ENCODE data around the gene CD37. TPM values are rescaled to one million over a fixed set of nuclear protein-coding genes. Genes with fewer than 3 reads are reported as not detected.
"Not testable (repeated sequence)": the region's sequence is repeated elsewhere in the genome, so short reads cannot be mapped to it uniquely, and the experiment has no call there.

The CD37 gene, protein sequence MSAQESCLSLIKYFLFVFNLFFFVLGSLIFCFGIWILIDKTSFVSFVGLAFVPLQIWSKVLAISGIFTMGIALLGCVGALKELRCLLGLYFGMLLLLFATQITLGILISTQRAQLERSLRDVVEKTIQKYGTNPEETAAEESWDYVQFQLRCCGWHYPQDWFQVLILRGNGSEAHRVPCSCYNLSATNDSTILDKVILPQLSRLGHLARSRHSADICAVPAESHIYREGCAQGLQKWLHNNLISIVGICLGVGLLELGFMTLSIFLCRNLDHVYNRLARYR
- total RNA-seq: 21.3 TPM

- ATAC-seq (no peak), DNase-seq (ENCODE audit: low spot score) (peak; percentile 55)
- intact Hi-C loops (cut with DNase I): no loop called here
Measured at GRCh38 chr19:49335071-49335783, at the start of gene CD37. Gene CD37, plus strand, starts transcription at chr19:49335406. Its CDS starts 135 bp downstream, at chr19:49335541.

DNA sequence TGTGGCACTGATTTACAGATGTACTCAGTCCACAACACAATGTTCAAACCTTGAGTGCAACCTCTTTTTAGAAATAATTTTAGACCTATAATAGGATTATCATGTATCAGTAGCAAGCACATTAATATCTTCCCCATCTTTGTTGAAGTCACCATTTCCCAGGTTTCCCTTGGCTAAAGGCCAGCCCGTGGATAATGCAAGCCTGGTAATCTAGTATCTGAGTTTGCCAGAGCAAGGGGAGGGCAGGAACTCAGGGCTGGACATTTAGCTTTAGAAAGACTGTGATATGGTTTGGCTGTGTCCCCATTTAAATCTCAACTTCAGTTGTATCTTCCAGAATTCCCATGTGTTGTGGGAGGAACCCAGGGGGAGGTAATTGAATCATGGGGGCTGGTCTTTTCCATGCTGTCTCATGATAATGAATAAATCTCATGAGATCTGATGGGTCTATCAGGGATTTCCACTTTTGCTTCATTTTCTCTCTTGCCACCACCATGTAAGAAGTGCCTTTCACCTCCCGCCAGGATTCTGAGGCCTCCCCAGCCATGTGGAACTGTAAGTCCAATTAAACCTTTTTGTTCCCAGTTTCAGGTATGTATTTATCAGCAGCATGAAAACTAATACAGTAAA, 48.0 kb upstream of the CD37 start:
- intact Hi-C loops (cut with DNase I): no loop called here
- ATAC-seq (no peak), DNase-seq (ENCODE audit: low spot score) (no peak)

GRCh38 chr19:49288205-49288604, 47.0 kb upstream of the CD37 start:
- ATAC-seq; intact Hi-C loops (cut with DNase I); DNase-seq (ENCODE audit: low spot score): not testable (repeated sequence)

GRCh38 chr19:49289286-49289685, 45.9 kb upstream of the CD37 start:
- ATAC-seq; intact Hi-C loops (cut with DNase I); DNase-seq (ENCODE audit: low spot score): not testable (repeated sequence)

- intact Hi-C loops (cut with DNase I): no loop called here
- DNase-seq (ENCODE audit: low spot score) (no peak), ATAC-seq (no peak)
Measured at GRCh38 chr19:49290517-49290916, 44.7 kb upstream of the CD37 start.

GRCh38 chr19:49294401-49294800, 40.8 kb upstream of the CD37 start:
- ATAC-seq (no peak), DNase-seq (ENCODE audit: low spot score) (no peak)
- intact Hi-C loops (cut with DNase I): no loop called here

DNA sequence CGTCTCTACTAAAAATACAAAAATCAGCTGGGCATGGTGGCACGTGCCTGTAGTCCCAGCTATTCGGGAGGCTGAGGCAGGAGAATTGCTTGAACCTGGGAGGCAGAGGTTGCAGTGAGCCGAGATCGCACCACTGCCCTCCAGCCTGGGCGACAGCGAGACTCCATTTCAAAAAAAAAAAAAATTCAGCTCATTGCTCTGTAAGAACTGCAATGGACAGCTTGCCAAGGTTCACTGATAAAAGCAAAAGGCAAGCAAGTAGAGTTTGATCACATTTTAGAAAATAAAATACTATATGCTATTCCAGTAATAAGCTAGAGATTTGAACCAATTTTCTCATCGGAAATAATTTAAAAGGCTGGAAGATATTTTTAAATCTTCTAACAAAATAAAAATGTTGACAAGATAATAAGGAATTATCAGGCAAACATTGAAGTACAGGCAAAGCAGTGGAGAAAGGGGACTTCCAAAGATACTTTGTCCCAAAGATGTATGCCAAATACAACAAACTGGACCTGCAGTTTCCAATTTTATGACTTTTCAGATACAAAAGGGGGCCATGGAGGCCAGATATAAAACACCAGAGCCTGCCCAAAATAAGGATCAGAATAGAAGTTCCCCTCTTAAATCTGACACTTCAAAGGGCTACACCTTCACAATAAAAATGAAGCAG, 39.9 kb upstream of the CD37 start:
- DNase-seq (ENCODE audit: low spot score) (no peak), ATAC-seq (no peak)
- intact Hi-C loops (cut with DNase I): no loop called here

DNA sequence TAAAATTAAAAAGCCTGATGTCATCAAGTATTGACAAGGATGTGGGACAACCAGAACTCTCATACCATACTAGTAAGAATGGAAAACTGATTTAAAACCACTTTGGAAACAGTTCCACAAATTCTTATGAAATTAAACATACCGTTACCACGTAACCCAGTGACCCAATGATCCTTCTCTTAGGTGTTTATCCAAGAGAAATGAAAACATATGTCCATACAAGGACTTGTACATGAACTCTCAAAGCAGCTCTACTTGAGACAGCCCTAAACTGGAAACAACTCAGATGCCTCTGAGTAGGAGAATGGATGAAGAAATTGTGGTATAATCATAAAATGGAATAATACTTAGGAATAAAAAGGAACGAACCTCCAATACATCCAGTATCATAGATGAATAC, 37.8 kb upstream of the CD37 start:
- no peak for DNase-seq (ENCODE audit: low spot score)
- no peak for ATAC-seq
- intact Hi-C loops (cut with DNase I): no loop called here

GRCh38 chr19:49298653-49299052, 36.6 kb upstream of the CD37 start:
- DNase-seq (ENCODE audit: low spot score); intact Hi-C loops (cut with DNase I); ATAC-seq: not testable (repeated sequence)

GRCh38 chr19:49301165-49301865, 33.9 kb upstream of the CD37 start:
- ATAC-seq (peak; percentile 68), DNase-seq (ENCODE audit: low spot score) (peak; percentile 82)
- intact Hi-C loops (cut with DNase I): no loop called here

GRCh38 chr19:49301866-49302252, 33.3 kb upstream of the CD37 start:
- intact Hi-C loops (cut with DNase I): no loop called here
- DNase-seq (ENCODE audit: low spot score): no peak
- ATAC-seq: no peak

- ATAC-seq; DNase-seq (ENCODE audit: low spot score); intact Hi-C loops (cut with DNase I): not testable (repeated sequence)
Measured at GRCh38 chr19:49306734-49307133, 28.5 kb upstream of the CD37 start.

- intact Hi-C loops (cut with DNase I): no loop called here
- no peak for ATAC-seq
- no peak for DNase-seq (ENCODE audit: low spot score)
Measured at GRCh38 chr19:49309087-49309486, 26.1 kb upstream of the CD37 start.

DNA sequence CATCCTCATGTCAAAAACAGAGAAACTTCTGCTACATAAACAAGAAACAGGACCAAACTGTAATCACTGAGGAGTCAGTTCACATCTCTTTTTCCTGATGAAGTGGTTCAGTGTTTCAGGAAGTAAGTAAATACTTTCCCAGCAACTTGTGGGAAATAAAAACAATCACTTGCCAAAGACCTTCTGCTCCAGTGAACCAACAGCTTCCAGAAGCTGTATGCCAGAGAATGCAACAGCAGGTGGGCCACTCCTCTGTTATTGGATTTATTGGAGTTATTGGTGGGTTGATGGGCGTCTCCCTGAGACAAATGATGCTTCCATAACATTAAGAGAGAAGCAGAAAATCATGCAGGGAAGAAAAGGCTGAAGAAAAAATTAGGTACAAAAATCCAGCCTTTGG, 20.1 kb upstream of the CD37 start:
- intact Hi-C loops (cut with DNase I): no loop called here
- ATAC-seq: no peak
- no peak for DNase-seq (ENCODE audit: low spot score)

- intact Hi-C loops (cut with DNase I): no loop called here
- DNase-seq (ENCODE audit: low spot score): no peak
- ATAC-seq: no peak
Measured at GRCh38 chr19:49316284-49316683, 18.9 kb upstream of the CD37 start.

GRCh38 chr19:49318296-49318695, 16.9 kb upstream of the CD37 start:
- ATAC-seq: no peak
- DNase-seq (ENCODE audit: low spot score): no peak
- intact Hi-C loops (cut with DNase I): no loop called here

- intact Hi-C loops (cut with DNase I): no loop called here
- DNase-seq (ENCODE audit: low spot score): no peak
- ATAC-seq: no peak
Measured at GRCh38 chr19:49324801-49325576, 10.2 kb upstream of the CD37 start, which contains the start of gene SLC6A16. Gene SLC6A16, minus strand, starts transcription at chr19:49325191. Its CDS starts 13,844 bp downstream, at chr19:49311347.

DNA sequence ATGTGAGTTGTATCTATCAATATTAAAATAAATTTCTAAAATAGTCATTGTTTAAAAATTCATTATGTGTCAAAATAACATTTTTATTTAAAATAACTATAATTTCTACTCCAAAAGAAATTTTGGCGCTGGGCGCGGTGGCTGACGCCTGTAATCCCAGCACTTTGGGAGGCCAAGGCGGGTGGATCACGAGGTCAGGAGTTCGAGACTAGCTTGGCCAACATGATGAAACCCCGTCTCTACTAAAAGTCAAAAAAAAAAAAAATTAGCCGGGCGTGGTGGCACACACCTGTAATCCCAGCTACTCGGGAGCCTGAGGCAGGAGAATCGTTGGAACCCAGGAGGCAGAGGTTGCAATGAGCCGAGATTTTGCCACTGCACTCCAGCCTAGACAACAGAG, 9.4 kb upstream of the CD37 start:
- ATAC-seq; DNase-seq (ENCODE audit: low spot score); intact Hi-C loops (cut with DNase I): not testable (repeated sequence)

Measured in sciatic nerve (tissue), 2 donors.